HG03196 (cell line): ENCODE results near the gene NT5DC3.

Source experiments
- ATAC-seq: cut with Tn5 transposase; IDR thresholded peaks from one replicate; pipeline ENCODE4 v1.9.1; 2021; ENCODE audit not compliant: unreplicated experiment

NT5DC3 gene

GRCh38 chr12:103833095-103833775 is 7.8 kb downstream of the NT5DC3 start:
- ATAC-seq: no peak

GRCh38 chr12:103832048-103832997 is 8.7 kb downstream of the NT5DC3 start:
- ATAC-seq: no peak

GRCh38 chr12:103830730-103831320 is 10.2 kb downstream of the NT5DC3 start:
- ATAC-seq: no peak

- no peak for ATAC-seq
Measured at GRCh38 chr12:103830025-103830725, 10.9 kb downstream of the NT5DC3 start.

GRCh38 chr12:103829092-103829491 is 11.9 kb downstream of the NT5DC3 start:
- no peak for ATAC-seq

GRCh38 chr12:103827911-103828391 is 13.1 kb downstream of the NT5DC3 start:
- no peak for ATAC-seq

GRCh38 chr12:103824845-103825244 is 16.2 kb downstream of the NT5DC3 start:
- no peak for ATAC-seq

- no peak for ATAC-seq
Measured at GRCh38 chr12:103824290-103824689, 16.7 kb downstream of the NT5DC3 start.

- no peak for ATAC-seq
Measured at GRCh38 chr12:103823871-103824270, 17.2 kb downstream of the NT5DC3 start.

- no peak for ATAC-seq
Measured at GRCh38 chr12:103821773-103822172, 19.3 kb downstream of the NT5DC3 start.

GRCh38 chr12:103820881-103821489 is 20.0 kb downstream of the NT5DC3 start:
- ATAC-seq: no peak

GRCh38 chr12:103820361-103820760 is 20.7 kb downstream of the NT5DC3 start:
- ATAC-seq: no peak

- no peak for ATAC-seq
Measured at GRCh38 chr12:103819892-103820291, 21.1 kb downstream of the NT5DC3 start.

- ATAC-seq: no peak
Measured at GRCh38 chr12:103819312-103819711, 21.7 kb downstream of the NT5DC3 start.

- ATAC-seq: no peak
Measured at GRCh38 chr12:103817791-103818190, 23.2 kb downstream of the NT5DC3 start.

GRCh38 chr12:103816663-103817062 is 24.4 kb downstream of the NT5DC3 start:
- ATAC-seq: no peak

- no peak for ATAC-seq
Measured at GRCh38 chr12:103814436-103814835, 26.6 kb downstream of the NT5DC3 start.

GRCh38 chr12:103813949-103814348 is 27.1 kb downstream of the NT5DC3 start:
- no peak for ATAC-seq

- no peak for ATAC-seq
Measured at GRCh38 chr12:103813426-103813825, 27.6 kb downstream of the NT5DC3 start.

- ATAC-seq: no peak
Measured at GRCh38 chr12:103812789-103813188, 28.2 kb downstream of the NT5DC3 start.

GRCh38 chr12:103811791-103812190 is 29.2 kb downstream of the NT5DC3 start:
- ATAC-seq: no peak
